GM08714 (cell line): ENCODE results near the gene SRMS.

Source experiments
- H3K4me3 ChIP-seq: fragments of 200-500 bp; sonication (Bioruptor generic); 2 replicates; pipeline ENCODE4 v1.5.1; 2014; ENCODE audit warnings: mild to moderate bottlenecking, low read length, inconsistent platforms
- ZNF274 ChIP-seq: IDR thresholded peaks from 2 replicates; pipeline ENCODE4 v1.6.1; 2012; ENCODE audit warnings: mild to moderate bottlenecking, low read depth, low read length

The SRMS gene

GRCh38 chr20:63544241-63544957, 3.1 kb downstream of the SRMS start:
- H3K4me3 ChIP-seq: no peak overlapping the region
- no peak for TF ChIP-seq ZNF274

GRCh38 chr20:63543733-63544132, 3.8 kb downstream of the SRMS start:
- H3K4me3 ChIP-seq: no peak overlapping the region
- TF ChIP-seq ZNF274: no peak

GRCh38 chr20:63543131-63543530, 4.4 kb downstream of the SRMS start:
- H3K4me3 ChIP-seq: no peak overlapping the region
- TF ChIP-seq ZNF274: no peak

GRCh38 chr20:63542696-63543095, 4.9 kb downstream of the SRMS start:
- no peak for TF ChIP-seq ZNF274
- no peak overlapping the region for H3K4me3 ChIP-seq

- no peak for TF ChIP-seq ZNF274
- no peak overlapping the region for H3K4me3 ChIP-seq
Measured at GRCh38 chr20:63542031-63542559, 5.5 kb downstream of the SRMS start.

GRCh38 chr20:63541371-63541770, 6.2 kb downstream of the SRMS start:
- no peak overlapping the region for H3K4me3 ChIP-seq
- no peak for TF ChIP-seq ZNF274

- no peak overlapping the region for H3K4me3 ChIP-seq
- no peak for TF ChIP-seq ZNF274
Measured at GRCh38 chr20:63540417-63541186, 6.9 kb downstream of the SRMS start.

GRCh38 chr20:63539441-63540370, 7.8 kb downstream of the SRMS start:
- no peak overlapping the region for H3K4me3 ChIP-seq
- TF ChIP-seq ZNF274: no peak

- H3K4me3 ChIP-seq: no peak overlapping the region
- no peak for TF ChIP-seq ZNF274
Measured at GRCh38 chr20:63539092-63539430, 8.5 kb downstream of the SRMS start.

- no peak for TF ChIP-seq ZNF274
- H3K4me3 ChIP-seq: no peak overlapping the region
Measured at GRCh38 chr20:63538204-63539091, 9.1 kb downstream of the SRMS start.

GRCh38 chr20:63537525-63538203, 9.9 kb downstream of the SRMS start:
- peak overlapping the region; percentile 18; the same call in 1 of the 2 replicates for H3K4me3 ChIP-seq
- TF ChIP-seq ZNF274: no peak

- TF ChIP-seq ZNF274: no peak
- peak within 1 kb of the TSS; percentile 18; the same call in 1 of the 2 replicates for H3K4me3 ChIP-seq
Measured at GRCh38 chr20:63536997-63537524, 10.5 kb downstream of the SRMS start, which contains the start of gene PTK6. Gene PTK6, minus strand, starts transcription at chr20:63537376. Its CDS starts 62 bp downstream, at chr20:63537314.
